ENCODE measurements around the gene LRRC39. TPM values are rescaled to one million over a fixed set of nuclear protein-coding genes. Genes with fewer than 3 reads are reported as not detected.

LRRC39 gene
- total RNA-seq, 4 donors from 2014 or later, result 0.69 to 1.6 (median 0.78) TPM; not detected in 1

DNA sequence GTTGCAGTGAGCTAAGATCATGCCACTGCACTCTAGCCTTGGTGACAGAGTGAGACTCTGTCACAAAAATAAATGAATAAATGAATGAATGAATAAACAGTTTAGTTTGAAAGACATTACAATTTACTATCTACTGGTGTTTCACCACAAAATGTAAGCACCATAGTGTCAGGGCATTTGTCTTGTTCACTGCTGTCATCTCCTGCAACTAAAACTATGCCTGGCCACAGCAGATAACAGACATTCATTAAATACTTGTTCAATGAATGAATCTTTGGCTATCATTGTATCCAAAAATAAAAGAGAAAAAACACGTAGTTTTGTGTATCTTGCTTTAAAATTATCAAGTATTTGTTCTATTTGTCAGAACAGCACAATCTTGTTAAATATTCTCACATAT is 77.9 kb downstream of the LRRC39 start:
- peaks cover 0 to 81% of the 10 kb centered on the region in 2 donors for H3K36me3 ChIP-seq
- peaks cover 0 to 3% (median 0%) of the 10 kb centered on the region in 3 donors for H3K9me3 ChIP-seq
- H3K27me3 ChIP-seq, result no peaks in the 10 kb centered on the region
- no peak for TF ChIP-seq POLR2AphosphoS5 (IDR thresholded peaks at IDR 0.05)
- TF ChIP-seq, protein P1, sequence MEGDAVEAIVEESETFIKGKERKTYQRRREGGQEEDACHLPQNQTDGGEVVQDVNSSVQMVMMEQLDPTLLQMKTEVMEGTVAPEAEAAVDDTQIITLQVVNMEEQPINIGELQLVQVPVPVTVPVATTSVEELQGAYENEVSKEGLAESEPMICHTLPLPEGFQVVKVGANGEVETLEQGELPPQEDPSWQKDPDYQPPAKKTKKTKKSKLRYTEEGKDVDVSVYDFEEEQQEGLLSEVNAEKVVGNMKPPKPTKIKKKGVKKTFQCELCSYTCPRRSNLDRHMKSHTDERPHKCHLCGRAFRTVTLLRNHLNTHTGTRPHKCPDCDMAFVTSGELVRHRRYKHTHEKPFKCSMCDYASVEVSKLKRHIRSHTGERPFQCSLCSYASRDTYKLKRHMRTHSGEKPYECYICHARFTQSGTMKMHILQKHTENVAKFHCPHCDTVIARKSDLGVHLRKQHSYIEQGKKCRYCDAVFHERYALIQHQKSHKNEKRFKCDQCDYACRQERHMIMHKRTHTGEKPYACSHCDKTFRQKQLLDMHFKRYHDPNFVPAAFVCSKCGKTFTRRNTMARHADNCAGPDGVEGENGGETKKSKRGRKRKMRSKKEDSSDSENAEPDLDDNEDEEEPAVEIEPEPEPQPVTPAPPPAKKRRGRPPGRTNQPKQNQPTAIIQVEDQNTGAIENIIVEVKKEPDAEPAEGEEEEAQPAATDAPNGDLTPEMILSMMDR (IDR thresholded peaks at IDR 0.05), result no peak
- no peak for TF ChIP-seq EP300 (IDR thresholded peaks at IDR 0.05)
- TF ChIP-seq POLR2A (IDR thresholded peaks at IDR 0.05), result no peak
- 42 to 57% methylated on average over 1 of the region's 1 CpG for WGBS, 2 donors (ENCODE audit: low coverage in 1 of 2)
- no peak for ATAC-seq
- H3K27ac ChIP-seq, result no peak overlapping the region
- H3K4me3 ChIP-seq, result no peak overlapping the region
- no peaks in the 10 kb centered on the region for H3K4me1 ChIP-seq

Small RNA genes lying within 50 kb of the gene (small RNA-seq; reads per million reads assigned to genes)
- gene AC093019.1 (0 reads per million in 4 donors), gene RPL23AP90 (0 reads per million in 4 donors)

Other genes starting within 250 kb of the LRRC39 start
- 10 to 100 TPM; 17.1 to 37.8 (median 23.2) TPM for gene SLC35A3, start 208.3 kb downstream of the LRRC39 start, total RNA-seq
- gene SASS6, start 45.3 kb downstream of the LRRC39 start, total RNA-seq, result 1 to 10 TPM; 2.8 to 4.0 (median 3.0) TPM
- 10 to 100 TPM in 3 of 4 donors, 1 to 10 TPM in 1; 6.1 to 24.9 (median 19.4) TPM for gene TRMT13, start 45.1 kb downstream of the LRRC39 start, total RNA-seq
- 10 to 100 TPM in 3 of 4 donors, 1 to 10 TPM in 1; 8.9 to 19.0 (median 13.5) TPM for gene DBT, start 71.6 kb upstream of the LRRC39 start, total RNA-seq
- gene RTCA, start 88.0 kb upstream of the LRRC39 start, total RNA-seq, result 10 to 100 TPM; 13.2 to 27.1 (median 17.7) TPM
- 10 to 100 TPM in 2 of 4 donors, 1 to 10 TPM in 2; 8.6 to 20.1 (median 11.0) TPM for gene CDC14A, start 174.2 kb upstream of the LRRC39 start, total RNA-seq